GM18520 (cell line): ENCODE results near the gene DENND4A.
"Not testable (repeated sequence)": the region's sequence is repeated elsewhere in the genome, so short reads cannot be mapped to it uniquely, and the experiment has no call there.

Experiments used
- ATAC-seq: cut with Tn5 transposase; IDR thresholded peaks from one replicate; pipeline ENCODE4 v1.9.1; 2021; ENCODE audit not compliant: unreplicated experiment

DENND4A gene

GRCh38 chr15:65789759-65790425 lies 2.2 kb downstream of the DENND4A start:
- ATAC-seq = no peak

GRCh38 chr15:65789105-65789504 lies 3.0 kb downstream of the DENND4A start:
- no peak for ATAC-seq

- no peak for ATAC-seq
Measured at GRCh38 chr15:65787260-65787659, 4.8 kb downstream of the DENND4A start.

GRCh38 chr15:65785151-65785550 lies 6.9 kb downstream of the DENND4A start:
- no peak for ATAC-seq

- no peak for ATAC-seq
Measured at GRCh38 chr15:65783872-65784271, 8.2 kb downstream of the DENND4A start.

- ATAC-seq = no peak
Measured at GRCh38 chr15:65782096-65782495, 10.0 kb downstream of the DENND4A start.

- ATAC-seq = not testable (repeated sequence)
Measured at GRCh38 chr15:65778701-65779100, 13.4 kb downstream of the DENND4A start.

GRCh38 chr15:65778269-65778668 lies 13.8 kb downstream of the DENND4A start:
- no peak for ATAC-seq

GRCh38 chr15:65777843-65778242 lies 14.2 kb downstream of the DENND4A start:
- ATAC-seq = no peak

GRCh38 chr15:65777053-65777452 lies 15.0 kb downstream of the DENND4A start:
- no peak for ATAC-seq

GRCh38 chr15:65773386-65774111 lies 18.5 kb downstream of the DENND4A start:
- no peak for ATAC-seq

GRCh38 chr15:65772930-65773329 lies 19.2 kb downstream of the DENND4A start:
- no peak for ATAC-seq

GRCh38 chr15:65771870-65772269 lies 20.2 kb downstream of the DENND4A start:
- ATAC-seq = no peak

GRCh38 chr15:65769482-65769881 lies 22.6 kb downstream of the DENND4A start:
- no peak for ATAC-seq

- ATAC-seq = no peak
Measured at GRCh38 chr15:65767895-65768294, 24.2 kb downstream of the DENND4A start.

GRCh38 chr15:65767264-65767595 lies 24.9 kb downstream of the DENND4A start:
- ATAC-seq = no peak

GRCh38 chr15:65766422-65767263 lies 25.4 kb downstream of the DENND4A start:
- ATAC-seq = no peak

GRCh38 chr15:65765106-65765505 lies 27.0 kb downstream of the DENND4A start:
- ATAC-seq = no peak

- ATAC-seq = no peak
Measured at GRCh38 chr15:65762914-65763787, 28.9 kb downstream of the DENND4A start.

GRCh38 chr15:65762399-65762798 lies 29.7 kb downstream of the DENND4A start:
- no peak for ATAC-seq
